Gastrocnemius medialis (tissue), 4 donors: ENCODE results near the gene MS4A18. TPM values are rescaled to one million over a fixed set of nuclear protein-coding genes. Genes with fewer than 3 reads are reported as not detected.

Experiments
- ATAC-seq, 2 donors: fragments of 150-250 bp; one replicate each; pipeline ENCODE4 v1.9.1; 2016
- DNase-seq, 2 donors: peaks; one replicate each; pipeline ENCODE4 v3.0.0-alpha.2; 2019
- H3K27ac ChIP-seq, 4 donors: fragments of 200-600 bp; sonication (generic); 1 replicate in 1 of 4; 2 replicates in 3 of 4; pipeline ENCODE4 v1.5.1; 2016 to 2018; ENCODE audit warnings: mild to moderate bottlenecking in 2 of 4, moderate library complexity in 1 of 4
- H3K27me3 ChIP-seq, 3 donors: fragments of 200-600 bp; sonication (generic) in 2 of 3; 1 replicate in 1 of 3; 2 replicates in 2 of 3; pipeline versions ENCODE4 v1.5.1 to v1.6.0; 2016 to 2019; ENCODE audit warnings: mild to moderate bottlenecking in 1 of 3, moderate library complexity in 1 of 3
- H3K36me3 ChIP-seq, 2 donors: fragments of 200-600 bp; sonication (generic) in 1 of 2; one replicate each; pipeline ENCODE4 v1.5.1; 2017 to 2018
- H3K4me1 ChIP-seq, 2 donors: fragments of 200-600 bp; sonication (generic) in 1 of 2; one replicate each; pipeline ENCODE4 v1.5.1; 2016 to 2017; ENCODE audit warnings: mild to moderate bottlenecking in 2 of 2
- H3K4me3 ChIP-seq, 4 donors: fragments of 200-600 bp; sonication (generic) in 3 of 4; 1 replicate in 1 of 4; 2 replicates in 3 of 4; pipeline ENCODE4 v1.5.1; 2016 to 2019; ENCODE audit warnings: mild to moderate bottlenecking in 2 of 4
- H3K9me3 ChIP-seq, 3 donors: fragments of 200-600 bp; sonication (generic) in 2 of 3; 1 replicate in 1 of 3; 2 replicates in 2 of 3; pipeline ENCODE4 v1.5.1; 2016 to 2019
- POLR2A ChIP-seq, 2 donors: fragments of 450-650 bp; IDR thresholded peaks; one replicate each; pipeline ENCODE4 v1.6.1; 2017; ENCODE audit warnings: antibody characterized with exemption in 2 of 2, mild to moderate bottlenecking in 2 of 2, moderate library complexity in 2 of 2
- in situ Hi-C, 4 donors: fragments of 200-750 bp; cut with MboI; loops; one replicate each; pipeline versions ENCODE4 v1.15.0 to v1.8.0; 2017; ENCODE audit warnings: low sequenced_read_pairs in 4 of 4
- intact Hi-C: fragments of 100-400 bp; cut with DNase I; formaldehyde crosslinking; loops from one replicate; pipeline ENCODE4 v1.15.1; 2023; ENCODE audit warnings: low total_unique reads
- total RNA-seq, 4 donors: library from RNA; depleted of rRNA; stranded (reverse); fragments of >200 nt; gene quantifications; one replicate each; pipeline versions ENCODE4 v1.1.0 to v1.2.3, GENCODE V29; 2016
- TF ChIP-seq, protein P1 (sequence below), 5 experiments: fragments of 450-650 bp in 3 of 5; fragments of 200-600 bp in 2 of 5; sonication (generic) in 2 of 5; IDR thresholded peaks in 4 of 5; conservative IDR thresholded peaks in 1 of 5; 1 replicate in 4 of 5; 2 replicates in 1 of 5; pipeline ENCODE4 v1.5.1; 2016 to 2019; ENCODE audit warnings: antibody characterized with exemption in 5 of 5, mild to moderate bottlenecking in 3 of 5, moderate library complexity in 3 of 5

MS4A18 gene
- total RNA-seq, 4 donors from 2014 or later: not detected

DNA sequence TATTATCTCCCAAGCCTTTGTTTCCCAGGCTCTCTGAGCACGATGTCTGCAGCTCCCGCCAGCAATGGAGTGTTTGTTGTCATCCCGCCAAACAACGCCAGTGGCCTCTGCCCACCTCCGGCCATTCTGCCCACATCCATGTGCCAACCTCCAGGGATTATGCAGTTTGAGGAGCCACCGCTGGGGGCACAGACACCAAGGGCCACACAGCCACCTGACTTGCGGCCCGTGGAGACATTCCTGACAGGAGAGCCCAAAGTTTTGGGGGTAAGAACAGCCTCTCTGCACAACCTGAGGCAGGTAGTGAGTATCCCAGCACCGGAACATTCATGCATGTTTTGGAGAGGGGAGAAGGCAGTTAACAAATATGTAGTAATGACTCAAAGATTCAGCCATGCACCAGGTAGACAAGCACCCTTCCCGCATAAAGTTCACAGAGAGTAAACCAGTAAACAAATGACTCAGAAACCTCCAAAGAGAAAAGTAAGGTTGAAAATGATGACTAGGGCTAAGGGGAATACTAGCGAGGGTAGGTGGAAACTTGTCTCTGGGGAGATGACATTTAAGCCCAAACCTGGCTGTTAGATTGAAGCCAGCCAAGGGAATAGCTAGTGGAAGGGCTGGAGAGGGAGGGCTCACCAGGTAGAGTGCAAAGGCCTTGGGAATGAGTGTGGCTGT lies 39.3 kb downstream of the MS4A18 start:
- no peaks in the 10 kb centered on the region for H3K9me3 ChIP-seq
- intact Hi-C loops (no loop called here), in situ Hi-C loops (no loop called here)
- peaks cover 0 to 5% (median 0%) of the 10 kb centered on the region in 3 donors for H3K27me3 ChIP-seq
- no peak overlapping the region for H3K27ac ChIP-seq
- TF ChIP-seq, protein P1, sequence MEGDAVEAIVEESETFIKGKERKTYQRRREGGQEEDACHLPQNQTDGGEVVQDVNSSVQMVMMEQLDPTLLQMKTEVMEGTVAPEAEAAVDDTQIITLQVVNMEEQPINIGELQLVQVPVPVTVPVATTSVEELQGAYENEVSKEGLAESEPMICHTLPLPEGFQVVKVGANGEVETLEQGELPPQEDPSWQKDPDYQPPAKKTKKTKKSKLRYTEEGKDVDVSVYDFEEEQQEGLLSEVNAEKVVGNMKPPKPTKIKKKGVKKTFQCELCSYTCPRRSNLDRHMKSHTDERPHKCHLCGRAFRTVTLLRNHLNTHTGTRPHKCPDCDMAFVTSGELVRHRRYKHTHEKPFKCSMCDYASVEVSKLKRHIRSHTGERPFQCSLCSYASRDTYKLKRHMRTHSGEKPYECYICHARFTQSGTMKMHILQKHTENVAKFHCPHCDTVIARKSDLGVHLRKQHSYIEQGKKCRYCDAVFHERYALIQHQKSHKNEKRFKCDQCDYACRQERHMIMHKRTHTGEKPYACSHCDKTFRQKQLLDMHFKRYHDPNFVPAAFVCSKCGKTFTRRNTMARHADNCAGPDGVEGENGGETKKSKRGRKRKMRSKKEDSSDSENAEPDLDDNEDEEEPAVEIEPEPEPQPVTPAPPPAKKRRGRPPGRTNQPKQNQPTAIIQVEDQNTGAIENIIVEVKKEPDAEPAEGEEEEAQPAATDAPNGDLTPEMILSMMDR (IDR thresholded peaks at IDR 0.05 in 4 of 5, conservative IDR thresholded peaks at IDR 0.05 in 1 of 5): no peak
- TF ChIP-seq POLR2A (IDR thresholded peaks at IDR 0.05): no peak
- no peak for DNase-seq
- H3K4me3 ChIP-seq: no peak overlapping the region
- no peaks in the 10 kb centered on the region for H3K36me3 ChIP-seq
- no peak for ATAC-seq
- peaks cover 6 to 14% of the 10 kb centered on the region in 2 donors for H3K4me1 ChIP-seq

DNA sequence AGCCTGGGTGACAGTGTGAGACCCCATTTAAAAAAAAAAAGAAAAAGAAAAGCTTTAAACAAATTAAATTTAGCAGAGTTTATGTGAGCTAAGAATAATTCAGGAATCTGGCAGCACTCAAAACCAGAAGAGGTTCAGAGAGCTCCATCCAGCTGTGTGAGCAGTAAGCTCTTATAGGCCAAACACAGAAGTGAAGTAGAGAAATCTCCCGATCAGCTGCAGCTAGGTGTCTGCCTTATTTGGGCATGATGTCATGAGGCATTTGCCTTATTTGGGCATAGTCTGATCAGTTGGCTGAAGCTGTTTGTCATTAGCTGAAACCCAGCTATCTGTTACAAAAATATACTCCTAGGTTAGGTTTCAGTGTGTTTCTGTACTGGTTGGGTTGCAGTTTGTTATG lies 40.4 kb downstream of the MS4A18 start:
- Histone ChIP-seq H3K4me3 (no peak overlapping the region), H3K9me3 (no peaks in the 10 kb centered on the region), H3K4me1 (peaks cover 6 to 14% of the 10 kb centered on the region in 2 donors), H3K27ac (no peak overlapping the region), H3K36me3 (no peaks in the 10 kb centered on the region), H3K27me3 (peaks cover 0 to 5% (median 0%) of the 10 kb centered on the region in 3 donors)
- in situ Hi-C loops (no loop called here), intact Hi-C loops (no loop called here)
- ATAC-seq: no peak
- no peak for TF ChIP-seq POLR2A (IDR thresholded peaks at IDR 0.05)
- TF ChIP-seq, protein P1 (IDR thresholded peaks at IDR 0.05 in 4 of 5, conservative IDR thresholded peaks at IDR 0.05 in 1 of 5): no peak
- no peak for DNase-seq

DNA sequence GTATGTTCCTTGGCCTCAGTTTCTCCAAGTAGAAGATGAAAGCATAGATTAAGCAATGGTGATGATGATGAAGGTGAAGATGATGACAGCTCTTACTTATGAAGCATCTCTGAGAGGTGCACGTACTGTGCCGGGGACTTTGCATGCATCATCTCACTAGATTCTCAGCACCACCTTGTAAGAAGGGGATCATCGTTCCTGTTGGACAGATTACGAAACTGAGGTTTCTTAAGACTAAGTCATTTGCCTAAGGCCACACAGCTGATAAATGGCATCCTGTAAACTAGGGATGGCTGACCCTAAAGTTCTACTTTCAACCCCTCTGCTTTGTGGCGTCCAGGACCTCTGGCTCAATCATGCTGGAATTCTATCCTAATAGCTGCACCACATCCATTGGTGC lies 40.8 kb downstream of the MS4A18 start:
- DNase-seq (no peak), ATAC-seq (no peak)
- Histone ChIP-seq H3K4me1 (peaks cover 6 to 14% of the 10 kb centered on the region in 2 donors), H3K36me3 (no peaks in the 10 kb centered on the region), H3K9me3 (no peaks in the 10 kb centered on the region), H3K27me3 (peaks cover 0 to 5% (median 0%) of the 10 kb centered on the region in 3 donors), H3K27ac (no peak overlapping the region), H3K4me3 (no peak overlapping the region)
- in situ Hi-C loops (no loop called here), intact Hi-C loops (no loop called here)
- TF ChIP-seq POLR2A (IDR thresholded peaks at IDR 0.05): no peak
- TF ChIP-seq, protein P1 (IDR thresholded peaks at IDR 0.05 in 4 of 5, conservative IDR thresholded peaks at IDR 0.05 in 1 of 5): no peak

DNA sequence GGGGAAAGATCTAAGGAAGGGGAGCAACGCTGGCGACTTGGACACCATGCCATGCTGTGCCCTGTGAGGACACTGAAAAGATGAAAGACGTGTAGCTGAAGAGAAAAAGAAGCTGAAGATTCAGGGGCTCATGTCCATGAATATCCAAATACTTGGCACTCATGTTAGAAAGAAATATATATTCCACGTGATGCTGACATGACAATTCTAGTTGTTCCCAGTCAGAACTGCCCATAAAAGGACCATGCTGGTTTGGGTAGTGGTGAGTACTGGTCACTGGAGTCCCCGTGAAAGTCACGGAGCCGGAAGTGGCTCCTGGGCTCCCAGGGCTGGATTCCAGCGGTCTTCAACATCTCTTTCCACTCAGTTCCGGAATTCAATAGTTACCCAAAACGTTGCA lies 42.0 kb downstream of the MS4A18 start:
- DNase-seq: no peak
- Histone ChIP-seq H3K9me3 (no peaks in the 10 kb centered on the region), H3K4me1 (peaks cover 4 to 12% of the 10 kb centered on the region in 2 donors), H3K27me3 (peaks cover 0 to 5% (median 0%) of the 10 kb centered on the region in 3 donors), H3K36me3 (no peaks in the 10 kb centered on the region), H3K4me3 (no peak overlapping the region), H3K27ac (no peak overlapping the region)
- no peak for TF ChIP-seq POLR2A (IDR thresholded peaks at IDR 0.05)
- TF ChIP-seq, protein P1 (IDR thresholded peaks at IDR 0.05 in 4 of 5, conservative IDR thresholded peaks at IDR 0.05 in 1 of 5): no peak
- ATAC-seq: no peak
- in situ Hi-C loops: no loop called here
- intact Hi-C loops: no loop called here
